ENCODE measurements around the gene F13B. TPM values are rescaled to one million over a fixed set of nuclear protein-coding genes. Genes with fewer than 3 reads are reported as not detected.

Gene F13B
- total and polyA plus RNA-seq, 2 of the 4 experiments (the other 2 are of a cell fraction), result not detected

- no peak for ATAC-seq (ENCODE audit: low read depth)
- intact Hi-C loops (cut with micrococcal nuclease), result no loop called here
- H4K91ac ChIP-seq (ENCODE audit: insufficient read depth, low read depth, low read length), result no peak overlapping the region
- H3K9ac ChIP-seq (ENCODE audit: low read depth, low read length), result no peak overlapping the region
- H3K14ac ChIP-seq (replicated peaks; ENCODE audit: low read depth, low read length), result no peak overlapping the region
- BruUV-seq (replicated peaks), result no TSS peak
- 60% methylated on average over 1 of the region's 2 CpGs; no CpG with 5 or more reads in 1 of the 2 experiments for WGBS, 2 experiments (ENCODE audit: extremely low coverage in 2 of 2, insufficient read length in 1 of 2)
- in situ Hi-C loops (cut with MboI; ENCODE audit: low sequenced_read_pairs), result no loop called here
- DNase-seq, result no peak
- H3K23ac ChIP-seq (ENCODE audit: low read depth, low read length), result no peak overlapping the region
- no peak overlapping the region for H3K18ac ChIP-seq (ENCODE audit: low read depth, low read length)
- no peaks in the 10 kb centered on the region for H3K4me1 ChIP-seq (ENCODE audit: control insufficient read depth, insufficient read depth, low read length)
- H2BK20ac ChIP-seq (ENCODE audit: low read depth, low read length), result no peak overlapping the region
- ChIA-PET CTCF (no interaction called here), POLR2A (ENCODE audit: unreplicated experiment) (no interaction called here)
- no peak overlapping the region for H3K27ac ChIP-seq (ENCODE audit: insufficient read depth, low read length)
- H3K4me2 ChIP-seq (ENCODE audit: low read depth, low read length), result no peak overlapping the region
- no peak overlapping the region for H4K5ac ChIP-seq (ENCODE audit: low read depth, low read length)
- H3K4ac ChIP-seq (ENCODE audit: low read depth, low read length), result no peak overlapping the region
- H3K9me3 ChIP-seq (ENCODE audit: control insufficient read depth, insufficient read depth, low read length), result no peaks in the 10 kb centered on the region
- no peaks in the 10 kb centered on the region for H3K9me1 ChIP-seq (ENCODE audit: insufficient read depth, low read length)
- no peak overlapping the region for H2AK5ac ChIP-seq (ENCODE audit: low read depth, low read length)
- H2BK120ac ChIP-seq (ENCODE audit: low read depth, low read length), result no peak overlapping the region
- H2AFZ ChIP-seq (replicated peaks; ENCODE audit: low read length, poor library complexity), result no peak overlapping the region
- no peak overlapping the region for H2BK15ac ChIP-seq (ENCODE audit: low read depth, low read length)
- dilution Hi-C loops (cut with HindIII; ENCODE audit: low sequenced_read_pairs, unreplicated experiment), result no loop called here
- H2AK9ac ChIP-seq (replicated peaks; ENCODE audit: low read depth, low read length, poor library complexity), result no peak overlapping the region
- TF ChIP-seq, protein P1, sequence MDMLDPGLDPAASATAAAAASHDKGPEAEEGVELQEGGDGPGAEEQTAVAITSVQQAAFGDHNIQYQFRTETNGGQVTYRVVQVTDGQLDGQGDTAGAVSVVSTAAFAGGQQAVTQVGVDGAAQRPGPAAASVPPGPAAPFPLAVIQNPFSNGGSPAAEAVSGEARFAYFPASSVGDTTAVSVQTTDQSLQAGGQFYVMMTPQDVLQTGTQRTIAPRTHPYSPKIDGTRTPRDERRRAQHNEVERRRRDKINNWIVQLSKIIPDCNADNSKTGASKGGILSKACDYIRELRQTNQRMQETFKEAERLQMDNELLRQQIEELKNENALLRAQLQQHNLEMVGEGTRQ (IDR thresholded peaks at IDR 0.05; ENCODE audit: low read depth, low read length), result no peak
- no peak for TF ChIP-seq NFE2L2 (IDR thresholded peaks at IDR 0.05; ENCODE audit: low read depth, low read length)
- no peak for TF ChIP-seq MAFK (IDR thresholded peaks at IDR 0.05; ENCODE audit: low read depth, low read length)
- no peak for TF ChIP-seq SMC3 (IDR thresholded peaks at IDR 0.05; ENCODE audit: low read depth, low read length)
- TF ChIP-seq, protein P2, sequence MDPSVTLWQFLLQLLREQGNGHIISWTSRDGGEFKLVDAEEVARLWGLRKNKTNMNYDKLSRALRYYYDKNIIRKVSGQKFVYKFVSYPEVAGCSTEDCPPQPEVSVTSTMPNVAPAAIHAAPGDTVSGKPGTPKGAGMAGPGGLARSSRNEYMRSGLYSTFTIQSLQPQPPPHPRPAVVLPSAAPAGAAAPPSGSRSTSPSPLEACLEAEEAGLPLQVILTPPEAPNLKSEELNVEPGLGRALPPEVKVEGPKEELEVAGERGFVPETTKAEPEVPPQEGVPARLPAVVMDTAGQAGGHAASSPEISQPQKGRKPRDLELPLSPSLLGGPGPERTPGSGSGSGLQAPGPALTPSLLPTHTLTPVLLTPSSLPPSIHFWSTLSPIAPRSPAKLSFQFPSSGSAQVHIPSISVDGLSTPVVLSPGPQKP (IDR thresholded peaks at IDR 0.05; ENCODE audit: borderline replicate concordance, low read depth, low read length), result no peak
- TF ChIP-seq CHD1 (IDR thresholded peaks at IDR 0.05; ENCODE audit: low read depth, low read length), result no peak
- no peak for TF ChIP-seq MAZ (IDR thresholded peaks at IDR 0.05; ENCODE audit: borderline replicate concordance, low read depth, low read length)
- TF ChIP-seq MXI1 (IDR thresholded peaks at IDR 0.05; ENCODE audit: borderline replicate concordance, low read depth, low read length), result no peak
- TF ChIP-seq RCOR1 (IDR thresholded peaks at IDR 0.05; ENCODE audit: insufficient replicate concordance, low read length), result no peak
- TF ChIP-seq FOS (IDR thresholded peaks at IDR 0.05; ENCODE audit: low read depth, low read length), result no peak
- no peak for TF ChIP-seq RAD21 (IDR thresholded peaks at IDR 0.05; ENCODE audit: low read length)
- no peak for TF ChIP-seq BHLHE40 (IDR thresholded peaks at IDR 0.05; ENCODE audit: low read depth, low read length)
- no peak for TF ChIP-seq CEBPB (IDR thresholded peaks at IDR 0.05; ENCODE audit: low read depth, low read length)
- TF ChIP-seq RFX5 (IDR thresholded peaks at IDR 0.05; ENCODE audit: low read depth, low read length), result no peak
- no peaks in the 10 kb centered on the region for H3K79me1 ChIP-seq (ENCODE audit: low read depth in 1 of 2, low read length in 2 of 2)
- no peaks in the 10 kb centered on the region for H4K20me1 ChIP-seq (ENCODE audit: insufficient read depth, low read length)
- no peaks in the 10 kb centered on the region for H3K27me3 ChIP-seq (ENCODE audit: control insufficient read depth, insufficient read depth, low read length)
- no peak overlapping the region for H4K8ac ChIP-seq (ENCODE audit: low read depth in 2 of 2, low read length in 2 of 2)
- no peak overlapping the region for H2BK5ac ChIP-seq (ENCODE audit: low read depth, low read length, poor library complexity, severe bottlenecking)
- H3K36me3 ChIP-seq (ENCODE audit: control insufficient read depth, insufficient read depth, low read length), result no peaks in the 10 kb centered on the region
- H3K4me3 ChIP-seq (ENCODE audit: insufficient read depth, low read depth, low read length), result no peak overlapping the region
- H3K56ac ChIP-seq (ENCODE audit: extremely low read depth, insufficient read depth, low read length), result no peak overlapping the region
Observed at GRCh38 chr1:196993916-196994315, 73.1 kb downstream of the F13B start.
